K562 (cell line): ENCODE data around the gene MRPL58. TPM values are rescaled to one million over a fixed set of nuclear protein-coding genes. Genes with fewer than 3 reads are reported as not detected.

Source experiments
- polyA plus RNA-seq, 8 experiments: library from polyadenylated mRNA; depleted of rRNA in 4 of 8; stranded (reverse) in 5 of 8; unstranded in 3 of 8; fragments of >200 nt; fragmentation: Nextera tagmentation in 2 of 8; fragmentation: Illumina TruSeq in 1 of 8; extraction: Ambion mirVana in 2 of 8; extraction: Trizol in 1 of 8; gene quantifications; 2 replicates each; pipeline versions ENCODE4 v1.2.1 to v1.2.3, GENCODE V29; 2011 to 2014; ENCODE audit warnings: inconsistent platforms in 1 of 8, missing spikeins in 1 of 8
- small RNA-seq: library from RNA; depleted of rRNA; stranded (forward); fragments of <200 nt; gene quantifications from one replicate; pipeline ENCODE3, GENCODE V24; 2014
- total RNA-seq, 7 experiments: library from RNA; depleted of rRNA in 6 of 7; stranded (reverse); fragments of >200 nt in 6 of 7; fragmentation: Illumina TruSeq in 2 of 7; extraction: Trizol in 2 of 7; gene quantifications; 2 replicates each; pipeline versions ENCODE4 v1.2.1 to v1.2.3, GENCODE V29; 2011 to 2021; ENCODE audit warnings: low replicate concordance in 1 of 7

MRPL58 gene
- total and polyA plus RNA-seq, 9 of the 15 experiments (the other 6 are each of a cell fraction or from before 2014, with no cell fraction given), result 30.8 to 107 (median 72.4) TPM

Small RNAs within 50 kb of the gene (small RNA-seq; reads per million reads assigned to genes)
- gene AC111186.1 (not detected), gene RN7SL573P (not detected), gene RNU6-362P (not detected)

Other genes with a start within 250 kb of the MRPL58 start
Only the 7 nearest of the 19 such genes appear.
- not detected in 2 replicates for gene OTOP2, start 88.4 kb upstream of the MRPL58 start, total RNA-seq (2014; rRNA removed)
- 0.11 TPM in 1 of 2 replicates, not detected in the other for gene OTOP2, start 88.4 kb upstream of the MRPL58 start, total RNA-seq (2014; rRNA removed; fragmentation: Illumina TruSeq; extraction: Trizol)
- 0.19 and 0.36 TPM in 2 replicates for gene OTOP2, start 88.4 kb upstream of the MRPL58 start, total RNA-seq (2015; rRNA removed; fragmentation: Illumina TruSeq; extraction: Trizol)
- 0.18 and 0.27 TPM in 2 replicates for gene OTOP2, start 88.4 kb upstream of the MRPL58 start, total RNA-seq (2021)
- gene OTOP2, start 88.4 kb upstream of the MRPL58 start, polyA plus RNA-seq (2011; rRNA removed), result 0.28 and 0.31 TPM in 2 replicates
- 0.25 TPM in 1 of 2 replicates, not detected in the other for gene OTOP2, start 88.4 kb upstream of the MRPL58 start, polyA plus RNA-seq (2014; fragmentation: Illumina TruSeq; extraction: Trizol)
- gene OTOP2, start 88.4 kb upstream of the MRPL58 start, polyA plus RNA-seq (2014; fragmentation: Nextera tagmentation; extraction: Ambion mirVana), result under 1 TPM; 0.04 to 0.06 TPM
- gene OTOP2, start 88.4 kb upstream of the MRPL58 start, polyA plus RNA-seq (2014; rRNA removed), result 0.08 and 0.09 TPM in 2 replicates
- not detected in 2 replicates for gene OTOP3, start 76.8 kb upstream of the MRPL58 start, total RNA-seq (2014; rRNA removed)
- gene OTOP3, start 76.8 kb upstream of the MRPL58 start, total RNA-seq (2014; rRNA removed; fragmentation: Illumina TruSeq; extraction: Trizol), result not detected in 2 replicates
- not detected in 2 replicates for gene OTOP3, start 76.8 kb upstream of the MRPL58 start, total RNA-seq (2015; rRNA removed; fragmentation: Illumina TruSeq; extraction: Trizol)
- not detected in 2 replicates for gene OTOP3, start 76.8 kb upstream of the MRPL58 start, total RNA-seq (2021)
- gene OTOP3, start 76.8 kb upstream of the MRPL58 start, polyA plus RNA-seq (2011; rRNA removed), result not detected in 2 replicates
- gene OTOP3, start 76.8 kb upstream of the MRPL58 start, polyA plus RNA-seq (2014; fragmentation: Illumina TruSeq; extraction: Trizol), result not detected in 2 replicates
- not detected for gene OTOP3, start 76.8 kb upstream of the MRPL58 start, polyA plus RNA-seq (2014; fragmentation: Nextera tagmentation; extraction: Ambion mirVana)
- gene OTOP3, start 76.8 kb upstream of the MRPL58 start, polyA plus RNA-seq (2014; rRNA removed), result not detected in 2 replicates
- gene HID1, start 39.9 kb upstream of the MRPL58 start, total RNA-seq (2014; rRNA removed), result 0.04 and 0.14 TPM in 2 replicates
- gene HID1, start 39.9 kb upstream of the MRPL58 start, total RNA-seq (2014; rRNA removed; fragmentation: Illumina TruSeq; extraction: Trizol), result 0.19 TPM in 1 of 2 replicates, not detected in the other
- gene HID1, start 39.9 kb upstream of the MRPL58 start, total RNA-seq (2015; rRNA removed; fragmentation: Illumina TruSeq; extraction: Trizol), result 0.15 and 0.54 TPM in 2 replicates
- 0.91 and 1.2 TPM in 2 replicates for gene HID1, start 39.9 kb upstream of the MRPL58 start, total RNA-seq (2021)
- gene HID1, start 39.9 kb upstream of the MRPL58 start, polyA plus RNA-seq (2011; rRNA removed), result 0.53 and 1.4 TPM in 2 replicates
- 0.53 and 0.71 TPM in 2 replicates for gene HID1, start 39.9 kb upstream of the MRPL58 start, polyA plus RNA-seq (2014; fragmentation: Illumina TruSeq; extraction: Trizol)
- under 1 TPM in 1 of 2 experiments, not detected in 1; 0.15 TPM for gene HID1, start 39.9 kb upstream of the MRPL58 start, polyA plus RNA-seq (2014; fragmentation: Nextera tagmentation; extraction: Ambion mirVana)
- gene HID1, start 39.9 kb upstream of the MRPL58 start, polyA plus RNA-seq (2014; rRNA removed), result 1.1 and 2.1 TPM in 2 replicates
- 8.8 and 9.8 TPM in 2 replicates for gene CDR2L, start 25.0 kb upstream of the MRPL58 start, total RNA-seq (2014; rRNA removed)
- 2.0 and 2.7 TPM in 2 replicates for gene CDR2L, start 25.0 kb upstream of the MRPL58 start, total RNA-seq (2014; rRNA removed; fragmentation: Illumina TruSeq; extraction: Trizol)
- 4.0 and 4.3 TPM in 2 replicates for gene CDR2L, start 25.0 kb upstream of the MRPL58 start, total RNA-seq (2015; rRNA removed; fragmentation: Illumina TruSeq; extraction: Trizol)
- gene CDR2L, start 25.0 kb upstream of the MRPL58 start, total RNA-seq (2021), result 15.5 and 16.0 TPM in 2 replicates
- 3.1 and 5.5 TPM in 2 replicates for gene CDR2L, start 25.0 kb upstream of the MRPL58 start, polyA plus RNA-seq (2011; rRNA removed)
- 7.3 and 8.9 TPM in 2 replicates for gene CDR2L, start 25.0 kb upstream of the MRPL58 start, polyA plus RNA-seq (2014; fragmentation: Illumina TruSeq; extraction: Trizol)
- 1 to 10 TPM; 5.3 to 8.2 TPM for gene CDR2L, start 25.0 kb upstream of the MRPL58 start, polyA plus RNA-seq (2014; fragmentation: Nextera tagmentation; extraction: Ambion mirVana)
- 8.0 and 9.8 TPM in 2 replicates for gene CDR2L, start 25.0 kb upstream of the MRPL58 start, polyA plus RNA-seq (2014; rRNA removed)
- 274 and 295 TPM in 2 replicates for gene ATP5PD, start 34.3 kb downstream of the MRPL58 start, total RNA-seq (2014; rRNA removed)
- 600 and 662 TPM in 2 replicates for gene ATP5PD, start 34.3 kb downstream of the MRPL58 start, total RNA-seq (2014; rRNA removed; fragmentation: Illumina TruSeq; extraction: Trizol)
- gene ATP5PD, start 34.3 kb downstream of the MRPL58 start, total RNA-seq (2015; rRNA removed; fragmentation: Illumina TruSeq; extraction: Trizol), result 432 TPM in 2 replicates
- 300 and 341 TPM in 2 replicates for gene ATP5PD, start 34.3 kb downstream of the MRPL58 start, total RNA-seq (2021)
- gene ATP5PD, start 34.3 kb downstream of the MRPL58 start, polyA plus RNA-seq (2011; rRNA removed), result 248 and 271 TPM in 2 replicates
- 452 and 457 TPM in 2 replicates for gene ATP5PD, start 34.3 kb downstream of the MRPL58 start, polyA plus RNA-seq (2014; fragmentation: Illumina TruSeq; extraction: Trizol)
- gene ATP5PD, start 34.3 kb downstream of the MRPL58 start, polyA plus RNA-seq (2014; fragmentation: Nextera tagmentation; extraction: Ambion mirVana), result 100 to 1,000 TPM; 786 to 828 TPM
- 339 and 381 TPM in 2 replicates for gene ATP5PD, start 34.3 kb downstream of the MRPL58 start, polyA plus RNA-seq (2014; rRNA removed)
- gene KCTD2, start 34.6 kb downstream of the MRPL58 start, total RNA-seq (2014; rRNA removed), result 11.2 and 15.3 TPM in 2 replicates
- gene KCTD2, start 34.6 kb downstream of the MRPL58 start, total RNA-seq (2014; rRNA removed; fragmentation: Illumina TruSeq; extraction: Trizol), result 13.5 and 13.8 TPM in 2 replicates
- gene KCTD2, start 34.6 kb downstream of the MRPL58 start, total RNA-seq (2015; rRNA removed; fragmentation: Illumina TruSeq; extraction: Trizol), result 15.9 and 16.4 TPM in 2 replicates
- 18.1 and 20.2 TPM in 2 replicates for gene KCTD2, start 34.6 kb downstream of the MRPL58 start, total RNA-seq (2021)
- 32.5 and 32.9 TPM in 2 replicates for gene KCTD2, start 34.6 kb downstream of the MRPL58 start, polyA plus RNA-seq (2011; rRNA removed)
- 22.3 and 22.9 TPM in 2 replicates for gene KCTD2, start 34.6 kb downstream of the MRPL58 start, polyA plus RNA-seq (2014; fragmentation: Illumina TruSeq; extraction: Trizol)
- 1 to 10 TPM; 1.7 to 2.3 TPM for gene KCTD2, start 34.6 kb downstream of the MRPL58 start, polyA plus RNA-seq (2014; fragmentation: Nextera tagmentation; extraction: Ambion mirVana)
- gene KCTD2, start 34.6 kb downstream of the MRPL58 start, polyA plus RNA-seq (2014; rRNA removed), result 15.8 and 16.0 TPM in 2 replicates
- gene SLC16A5, start 75.3 kb downstream of the MRPL58 start, total RNA-seq (2014; rRNA removed), result 0.65 and 1.1 TPM in 2 replicates
- gene SLC16A5, start 75.3 kb downstream of the MRPL58 start, total RNA-seq (2014; rRNA removed; fragmentation: Illumina TruSeq; extraction: Trizol), result 0.64 and 0.65 TPM in 2 replicates
- 0.33 and 0.75 TPM in 2 replicates for gene SLC16A5, start 75.3 kb downstream of the MRPL58 start, total RNA-seq (2015; rRNA removed; fragmentation: Illumina TruSeq; extraction: Trizol)
- 2.6 and 3.1 TPM in 2 replicates for gene SLC16A5, start 75.3 kb downstream of the MRPL58 start, total RNA-seq (2021)
- 1.2 and 1.8 TPM in 2 replicates for gene SLC16A5, start 75.3 kb downstream of the MRPL58 start, polyA plus RNA-seq (2011; rRNA removed)
- gene SLC16A5, start 75.3 kb downstream of the MRPL58 start, polyA plus RNA-seq (2014; fragmentation: Illumina TruSeq; extraction: Trizol), result 0.91 and 1.8 TPM in 2 replicates
- under 1 TPM; 0.06 to 0.11 TPM for gene SLC16A5, start 75.3 kb downstream of the MRPL58 start, polyA plus RNA-seq (2014; fragmentation: Nextera tagmentation; extraction: Ambion mirVana)
- gene SLC16A5, start 75.3 kb downstream of the MRPL58 start, polyA plus RNA-seq (2014; rRNA removed), result 1.8 and 2.4 TPM in 2 replicates